Right cardiac atrium (tissue), 5 donors: ENCODE data around the gene MMADHC. TPM values are rescaled to one million over a fixed set of nuclear protein-coding genes. Genes with fewer than 3 reads are reported as not detected.

ENCODE experiments used
- ATAC-seq, 2 donors: fragments of 200-7000 bp; cut with Tn5 transposase; one replicate each; pipeline versions ENCODE4 v1.8.0 to v1.9.1; 2020; ENCODE audit warnings: moderate library complexity in 2 of 2, mild to moderate bottlenecking in 1 of 2
- DNase-seq, 3 donors: peaks; one replicate each; pipeline ENCODE4 v3.0.0-alpha.2; 2020
- H3K27ac ChIP-seq: one replicate; pipeline ENCODE4 v1.5.1; 2013; ENCODE audit warnings: mild to moderate bottlenecking, low read length, control low read depth, moderate library complexity
- H3K27me3 ChIP-seq: one replicate; pipeline ENCODE4 v1.6.1; 2013; ENCODE audit not compliant: control insufficient read depth, insufficient read depth
- H3K4me1 ChIP-seq: one replicate; pipeline ENCODE4 v1.6.1; 2013; ENCODE audit warnings: low read length; ENCODE audit not compliant: control insufficient read depth, insufficient read depth
- H3K4me3 ChIP-seq: one replicate; pipeline ENCODE4 v1.5.1; 2013; ENCODE audit warnings: low read length, control low read depth
- H3K9me3 ChIP-seq: one replicate; pipeline ENCODE4 v1.6.1; 2013; ENCODE audit warnings: low read length; ENCODE audit not compliant: control insufficient read depth
- WGBS: extraction: QIAGEN DNeasy Blood & Tissue Kit; methylation state at CpG from one replicate; pipeline ENCODE4 v1.1.7; 2013; 5-methylcytosine and 5-hydroxymethylcytosine counted together
- intact Hi-C, 4 donors: fragments of 100-400 bp; cut with DNase I; formaldehyde crosslinking; loops; one replicate each; pipeline versions ENCODE4 v1.11.0 to v1.14.0; 2022 to 2023
- polyA plus RNA-seq: library from polyadenylated mRNA; stranded (reverse); fragments of 200-250 nt; gene quantifications from one replicate; pipeline ENCODE4 v1.2.3, GENCODE V29; 2013
- total RNA-seq, 4 donors: library from RNA; stranded (reverse); fragmentation: NEBNext Ultra II Directional; extraction: Animal tissue kit (Norgen Biotek cat#: 25700); gene quantifications; one replicate each; pipeline ENCODE4 v1.2.1, GENCODE V29; 2021
- donor health status: healthy with polysubstance abuse.
- donor health status: DM: no; HTN: yes; CAD: no.
- donor health status: DM: no; HTN: no; CAD: no.
- donor health status: DM: no; HTN: yes; CAD: no; lungs with severe emphysema.
- donor health status: DM: yes; HTN: yes; CAD: no.

MMADHC gene
- total and polyA plus RNA-seq, 5 donors: 80.4 to 106 (median 93.6) TPM

- H3K27me3 ChIP-seq: no peaks in the 10 kb centered on the region
- DNase-seq (no peak), ATAC-seq (no peak)
- H3K9me3 ChIP-seq: no peaks in the 10 kb centered on the region
- intact Hi-C loops: no loop called here
- H3K27ac ChIP-seq: no peak overlapping the region
- 87% methylated on average over 2 of the region's 2 CpGs for WGBS
- no peak overlapping the region for H3K4me3 ChIP-seq
- no peaks in the 10 kb centered on the region for H3K4me1 ChIP-seq
Observed at GRCh38 chr2:149552830-149553229, 34.7 kb downstream of the MMADHC start.

- Histone ChIP-seq H3K4me3 (no peak overlapping the region), H3K4me1 (no peaks in the 10 kb centered on the region), H3K9me3 (no peaks in the 10 kb centered on the region), H3K27ac (no peak overlapping the region), H3K27me3 (no peaks in the 10 kb centered on the region)
- 96% methylated on average over 4 of the region's 4 CpGs for WGBS
- ATAC-seq (no peak), DNase-seq (no peak)
- intact Hi-C loops: no loop called here
Observed at GRCh38 chr2:149552226-149552625, 35.3 kb downstream of the MMADHC start.

- intact Hi-C loops: no loop called here
- Histone ChIP-seq H3K4me1 (no peaks in the 10 kb centered on the region), H3K27ac (no peak overlapping the region), H3K9me3 (no peaks in the 10 kb centered on the region), H3K27me3 (no peaks in the 10 kb centered on the region), H3K4me3 (no peak overlapping the region)
- DNase-seq: no peak
- WGBS: 60% methylated on average over 1 of the region's 1 CpG
- ATAC-seq: no peak
Observed at GRCh38 chr2:149544692-149545091, 42.9 kb downstream of the MMADHC start.

GRCh38 chr2:149543845-149544244 lies 43.7 kb downstream of the MMADHC start:
- Histone ChIP-seq H3K9me3 (no peaks in the 10 kb centered on the region), H3K4me3 (no peak overlapping the region), H3K4me1 (no peaks in the 10 kb centered on the region), H3K27me3 (no peaks in the 10 kb centered on the region), H3K27ac (no peak overlapping the region)
- WGBS: 88% methylated on average over 1 of the region's 1 CpG
- intact Hi-C loops: no loop called here
- DNase-seq (no peak), ATAC-seq (no peak)

- no peak for DNase-seq
- Histone ChIP-seq H3K27me3 (no peaks in the 10 kb centered on the region), H3K27ac (no peak overlapping the region), H3K4me1 (no peaks in the 10 kb centered on the region), H3K9me3 (no peaks in the 10 kb centered on the region), H3K4me3 (no peak overlapping the region)
- no peak for ATAC-seq
- intact Hi-C loops: no loop called here
- WGBS: 82% methylated on average over 5 of the region's 5 CpGs
Observed at GRCh38 chr2:149540138-149540537, 47.4 kb downstream of the MMADHC start.

- intact Hi-C loops: no loop called here
- WGBS: 79% methylated on average over 8 of the region's 8 CpGs
Observed at GRCh38 chr2:149538138-149538833, 49.3 kb downstream of the MMADHC start.

GRCh38 chr2:149537092-149537726 lies 50.4 kb downstream of the MMADHC start:
- DNase-seq: no peak
- Histone ChIP-seq H3K27me3 (no peaks in the 10 kb centered on the region), H3K4me3 (no peak overlapping the region), H3K9me3 (no peaks in the 10 kb centered on the region), H3K27ac (no peak overlapping the region), H3K4me1 (no peaks in the 10 kb centered on the region)
- intact Hi-C loops: no loop called here
- no peak for ATAC-seq
- 48% methylated on average over 1 of the region's 1 CpG for WGBS

More at GRCh38 chr2:149538138-149538833, 49.3 kb downstream of the MMADHC start:
- DNase-seq (no peak), ATAC-seq (no peak)
- Histone ChIP-seq H3K4me3 (no peak overlapping the region), H3K27me3 (no peaks in the 10 kb centered on the region), H3K9me3 (no peaks in the 10 kb centered on the region), H3K27ac (no peak overlapping the region), H3K4me1 (no peaks in the 10 kb centered on the region)

- H3K27me3 ChIP-seq: no peaks in the 10 kb centered on the region
- no peaks in the 10 kb centered on the region for H3K9me3 ChIP-seq
- intact Hi-C loops: no loop called here
- no peak for ATAC-seq
- no peak overlapping the region for H3K27ac ChIP-seq
- no peaks in the 10 kb centered on the region for H3K4me1 ChIP-seq
- no peak overlapping the region for H3K4me3 ChIP-seq
- no peak for DNase-seq
Observed at GRCh38 chr2:149536649-149537048, 50.9 kb downstream of the MMADHC start.

- no peak overlapping the region for H3K4me3 ChIP-seq
- ATAC-seq (no peak), DNase-seq (no peak)
- no peaks in the 10 kb centered on the region for H3K9me3 ChIP-seq
- no peak overlapping the region for H3K27ac ChIP-seq
- H3K4me1 ChIP-seq: no peaks in the 10 kb centered on the region
- no peaks in the 10 kb centered on the region for H3K27me3 ChIP-seq
- WGBS: 81% methylated on average over 7 of the region's 7 CpGs
- intact Hi-C loops: no loop called here
Observed at GRCh38 chr2:149534674-149535073, 52.9 kb downstream of the MMADHC start.

- 50% methylated on average over 3 of the region's 3 CpGs for WGBS
- intact Hi-C loops: no loop called here
- no peak overlapping the region for H3K27ac ChIP-seq
- no peak for ATAC-seq
- H3K4me1 ChIP-seq: no peaks in the 10 kb centered on the region
- H3K4me3 ChIP-seq: no peak overlapping the region
- no peaks in the 10 kb centered on the region for H3K27me3 ChIP-seq
- no peaks in the 10 kb centered on the region for H3K9me3 ChIP-seq
- DNase-seq: no peak
Observed at GRCh38 chr2:149528983-149529382, 58.6 kb downstream of the MMADHC start.

- intact Hi-C loops: no loop called here
- Histone ChIP-seq H3K4me1 (no peaks in the 10 kb centered on the region), H3K27ac (no peak overlapping the region), H3K9me3 (no peaks in the 10 kb centered on the region), H3K27me3 (no peaks in the 10 kb centered on the region), H3K4me3 (no peak overlapping the region)
- ATAC-seq (no peak), DNase-seq (no peak)
- 55% methylated on average over 7 of the region's 7 CpGs for WGBS
Observed at GRCh38 chr2:149527998-149528755, 59.4 kb downstream of the MMADHC start.
